IMR-90 (cell line): ENCODE results near the gene ADRA1B. TPM values are rescaled to one million over a fixed set of nuclear protein-coding genes. Genes with fewer than 3 reads are reported as not detected.

Source experiments
- ATAC-seq: fragments of 200-7000 bp; cut with Tn5 transposase; 2 replicates; pipeline ENCODE4 v1.9.1; 2020; ENCODE audit warnings: low read depth, mild to moderate bottlenecking, moderate library complexity
- BruUV-seq: library from RNA; stranded (reverse); fragments of 400-500 nt; replicated peaks from 2 replicates; lab custom pipeline; 2021; lab: Mats Ljungman, UMichigan
- CTCF ChIA-PET: fragments of 300-600 bp; formaldehyde crosslinking; extraction: SDS; loops from one replicate; lab custom pipeline; 2021; ENCODE audit warnings: antibody characterized with exemption; lab: Yijun Ruan, JAX
- POLR2A ChIA-PET: fragments of 300-600 bp; sonication (Branson Sonifier 250); formaldehyde crosslinking; loops from one replicate; lab custom pipeline; 2022; ENCODE audit warnings: antibody characterized with exemption; ENCODE audit not compliant: unreplicated experiment; lab: Charles Lee
- DNase-seq: peaks from one replicate; pipeline ENCODE4 v3.0.0; 2013
- H2AFZ ChIP-seq: replicated peaks from 2 replicates; pipeline ENCODE3; 2013; ENCODE audit warnings: low read length, mild to moderate bottlenecking; ENCODE audit not compliant: poor library complexity
- H2AK5ac ChIP-seq: 2 replicates; pipeline ENCODE4 v1.6.1; 2013; ENCODE audit warnings: low read depth, low read length, inconsistent platforms
- H2AK9ac ChIP-seq: replicated peaks from 2 replicates; pipeline ENCODE3; 2013; ENCODE audit warnings: mild to moderate bottlenecking, low read depth, low read length, moderate library complexity; ENCODE audit not compliant: poor library complexity
- H2BK120ac ChIP-seq: 2 replicates; pipeline ENCODE4 v1.6.1; 2013; ENCODE audit warnings: low read depth, low read length, inconsistent platforms
- H2BK15ac ChIP-seq: 3 replicates; pipeline ENCODE4 v1.6.1; 2013; ENCODE audit warnings: low read depth, low read length, inconsistent platforms
- H2BK20ac ChIP-seq: 2 replicates; pipeline ENCODE4 v1.6.1; 2013; ENCODE audit warnings: low read depth, mild to moderate bottlenecking, inconsistent platforms, low read length, moderate library complexity
- H2BK5ac ChIP-seq: 2 replicates; pipeline ENCODE4 v1.6.1; 2013; ENCODE audit warnings: mild to moderate bottlenecking, low read depth, low read length, inconsistent platforms; ENCODE audit not compliant: poor library complexity, severe bottlenecking
- H3K14ac ChIP-seq: replicated peaks from 2 replicates; pipeline ENCODE4 v1.6.1; 2013; ENCODE audit warnings: low read depth, low read length, inconsistent platforms
- H3K18ac ChIP-seq: 2 replicates; pipeline ENCODE4 v1.6.1; 2013; ENCODE audit warnings: low read depth, low read length, control low read depth
- H3K23ac ChIP-seq: 2 replicates; pipeline ENCODE4 v1.6.1; 2013; ENCODE audit warnings: low read depth, low read length, inconsistent platforms
- H3K27ac ChIP-seq: 2 replicates; pipeline ENCODE4 v1.5.1; 2013; ENCODE audit warnings: mild to moderate bottlenecking, control low read depth, low read length; ENCODE audit not compliant: insufficient read depth
- H3K27me3 ChIP-seq: 2 replicates; pipeline ENCODE4 v1.6.1; 2013; ENCODE audit warnings: low read length; ENCODE audit not compliant: control insufficient read depth, insufficient read depth
- H3K36me3 ChIP-seq: 2 replicates; pipeline ENCODE4 v1.6.1; 2013; ENCODE audit warnings: low read length, mixed read lengths; ENCODE audit not compliant: control insufficient read depth, insufficient read depth
- H3K4ac ChIP-seq: 2 replicates; pipeline ENCODE4 v1.6.1; 2013; ENCODE audit warnings: low read depth, low read length, inconsistent platforms
- H3K4me1 ChIP-seq: 2 replicates; pipeline ENCODE4 v1.6.1; 2013; ENCODE audit warnings: low read length, mixed read lengths; ENCODE audit not compliant: control insufficient read depth, insufficient read depth
- H3K4me2 ChIP-seq: 2 replicates; pipeline ENCODE4 v1.6.1; 2013; ENCODE audit warnings: low read depth, mild to moderate bottlenecking, control low read depth, low read length, moderate library complexity
- H3K4me3 ChIP-seq: 2 replicates; pipeline ENCODE4 v1.5.1; 2013; ENCODE audit warnings: low read depth, mild to moderate bottlenecking, control low read depth, low read length, moderate library complexity; ENCODE audit not compliant: insufficient read depth
- H3K56ac ChIP-seq: 2 replicates; pipeline ENCODE4 v1.6.1; 2013; ENCODE audit warnings: low read length, inconsistent platforms; ENCODE audit not compliant: insufficient read depth; ENCODE audit errors: extremely low read depth
- H3K79me1 ChIP-seq, 2 experiments: 2 replicates each; pipeline ENCODE4 v1.6.1; 2013; ENCODE audit warnings: low read length in 2 of 2, inconsistent platforms in 1 of 2, low read depth in 1 of 2
- H3K9ac ChIP-seq: 2 replicates; pipeline ENCODE4 v1.6.1; 2013; ENCODE audit warnings: low read depth, low read length, control low read depth
- H3K9me1 ChIP-seq: 2 replicates; pipeline ENCODE4 v1.6.1; 2013; ENCODE audit warnings: low read length, inconsistent platforms; ENCODE audit not compliant: insufficient read depth
- H3K9me3 ChIP-seq: 2 replicates; pipeline ENCODE4 v1.6.1; 2013; ENCODE audit warnings: low read length; ENCODE audit not compliant: control insufficient read depth, insufficient read depth
- H4K20me1 ChIP-seq: 2 replicates; pipeline ENCODE4 v1.6.1; 2013; ENCODE audit warnings: low read length, inconsistent platforms; ENCODE audit not compliant: insufficient read depth
- H4K5ac ChIP-seq: 2 replicates; pipeline ENCODE4 v1.6.1; 2013; ENCODE audit warnings: mild to moderate bottlenecking, low read depth, low read length, control low read depth
- H4K8ac ChIP-seq, 2 experiments: 2 replicates each; pipeline ENCODE4 v1.6.1; 2013; ENCODE audit warnings: low read depth in 2 of 2, low read length in 2 of 2, control low read depth in 1 of 2, inconsistent platforms in 1 of 2
- H4K91ac ChIP-seq: 2 replicates; pipeline ENCODE4 v1.6.1; 2013; ENCODE audit warnings: low read depth, low read length, inconsistent platforms; ENCODE audit not compliant: insufficient read depth
- BHLHE40 ChIP-seq: fragments of 150-350 bp; IDR thresholded peaks from 2 replicates; pipeline ENCODE4 v1.6.1; 2016; ENCODE audit warnings: mild to moderate bottlenecking, low read depth, low read length
- CEBPB ChIP-seq: IDR thresholded peaks from 2 replicates; pipeline ENCODE4 v1.6.1; 2012; ENCODE audit warnings: low read depth, low read length, improper control_type of control experiment
- CHD1 ChIP-seq: IDR thresholded peaks from 2 replicates; pipeline ENCODE4 v1.6.1; 2012; ENCODE audit warnings: low read depth, low read length, improper control_type of control experiment
- CTCF ChIP-seq: conservative IDR thresholded peaks from 2 replicates; pipeline ENCODE4 v1.5.1; 2012; ENCODE audit warnings: mild to moderate bottlenecking, low read depth, low read length, improper control_type of control experiment
- ELK1 ChIP-seq: fragments of 150-350 bp; IDR thresholded peaks from 2 replicates; pipeline ENCODE4 v1.6.1; 2016; ENCODE audit warnings: low read depth, mild to moderate bottlenecking, low read length, moderate library complexity, borderline replicate concordance
- FOS ChIP-seq: fragments of 150-350 bp; IDR thresholded peaks from 2 replicates; pipeline ENCODE4 v1.6.1; 2016; ENCODE audit warnings: low read depth, low read length
- MAZ ChIP-seq: IDR thresholded peaks from 2 replicates; pipeline ENCODE4 v1.6.1; 2012; ENCODE audit warnings: low read depth, mild to moderate bottlenecking, low read length, improper control_type of control experiment, moderate library complexity, borderline replicate concordance
- MXI1 ChIP-seq: IDR thresholded peaks from 2 replicates; pipeline ENCODE4 v1.6.1; 2012; ENCODE audit warnings: low read depth, mild to moderate bottlenecking, low read length, moderate library complexity, borderline replicate concordance
- NFE2L2 ChIP-seq: fragments of 150-350 bp; IDR thresholded peaks from 2 replicates; pipeline ENCODE4 v1.6.1; 2016; ENCODE audit warnings: low read depth, mild to moderate bottlenecking, low read length
- POLR2A ChIP-seq: IDR thresholded peaks from 2 replicates; pipeline ENCODE4 v1.6.1; 2012; ENCODE audit warnings: mild to moderate bottlenecking, low read depth, low read length
- RAD21 ChIP-seq: IDR thresholded peaks from 2 replicates; pipeline ENCODE4 v1.6.1; 2012; ENCODE audit warnings: low read length, improper control_type of control experiment
- RCOR1 ChIP-seq: IDR thresholded peaks from 2 replicates; pipeline ENCODE4 v1.6.1; 2012; ENCODE audit warnings: mild to moderate bottlenecking, low read length, improper control_type of control experiment; ENCODE audit not compliant: insufficient replicate concordance
- RFX5 ChIP-seq: IDR thresholded peaks from 2 replicates; pipeline ENCODE4 v1.8.0; 2012; ENCODE audit warnings: low read depth, mild to moderate bottlenecking, low read length, moderate library complexity
- USF2 ChIP-seq: fragments of 150-350 bp; IDR thresholded peaks from 2 replicates; pipeline ENCODE4 v1.6.1; 2017; ENCODE audit warnings: mild to moderate bottlenecking, antibody characterized with exemption, low read length, low read depth
- WGBS, 2 experiments: methylation state at CpG; one replicate each; pipeline versions ENCODE4 v1.1.5 to v1.1.7; 2013; ENCODE audit warnings: missing lambda C conversion rate in 2 of 2; ENCODE audit not compliant: insufficient read length in 1 of 2; ENCODE audit errors: extremely low coverage in 2 of 2; 5-methylcytosine and 5-hydroxymethylcytosine counted together
- dilution Hi-C: fragments of 300-500 bp; cut with HindIII; formaldehyde crosslinking; loops from one replicate; pipeline ENCODE4 v1.14.3; 2018; ENCODE audit warnings: low sequenced_read_pairs; ENCODE audit not compliant: unreplicated experiment
- in situ Hi-C: fragments of 300-500 bp; cut with MboI; formaldehyde crosslinking; loops from 3 replicates; pipeline ENCODE4 v1.14.3; 2019; ENCODE audit warnings: low sequenced_read_pairs, inconsistent platforms, mixed read lengths
- intact Hi-C: fragments of 100-400 bp; cut with micrococcal nuclease; formaldehyde crosslinking; loops from 2 replicates; pipeline ENCODE4 v1.10.0; 2022
- polyA plus RNA-seq, 3 experiments: library from polyadenylated mRNA; depleted of rRNA; stranded (reverse); fragments of >200 nt; gene quantifications; 2 replicates each; pipeline ENCODE4 v1.2.3, GENCODE V29; 2012; ENCODE audit warnings: low replicate concordance in 1 of 3
- total RNA-seq: library from RNA; depleted of rRNA; stranded (reverse); fragments of >200 nt; gene quantifications from 2 replicates; pipeline ENCODE4 v1.2.3, GENCODE V29; 2012

ADRA1B gene
- total and polyA plus RNA-seq, 2 of the 4 experiments (the other 2 are of a cell fraction) = 0.18 to 1.5 TPM

- Histone ChIP-seq H3K23ac (no peak overlapping the region), H2BK120ac (0 out of 2 replicates have a peak overlapping the region, but pooled peaks have one; percentile 1), H3K4me2 (peak overlapping the region; percentile 73), H2AFZ (peak overlapping the region; percentile 89), H3K9me3 (no peaks in the 10 kb centered on the region), H3K36me3 (no peaks in the 10 kb centered on the region), H2AK5ac (no peak overlapping the region), H3K79me1 (no peaks in the 10 kb centered on the region), H3K27me3 (peaks cover 4% of the 10 kb centered on the region), H3K14ac (no peak overlapping the region), H3K27ac (no peak overlapping the region), H3K9ac (no peak overlapping the region; the same call in 1 of the 2 replicates), H3K4me3 (peak overlapping the region; percentile 39), H2BK20ac (no peak overlapping the region), H4K20me1 (no peaks in the 10 kb centered on the region), H3K4me1 (peaks cover 4% of the 10 kb centered on the region; the same call in 1 of the 2 replicates), H3K9me1 (peaks cover 5% of the 10 kb centered on the region), H3K4ac (no peak overlapping the region), H3K56ac (no peak overlapping the region), H2BK5ac (no peak overlapping the region), H4K91ac (no peak overlapping the region), H2AK9ac (no peak overlapping the region), H2BK15ac (no peak overlapping the region), H4K5ac (no peak overlapping the region), H4K8ac (no peak overlapping the region), H3K18ac (peak overlapping the region; percentile 3; the same call in 1 of the 2 replicates)
- ATAC-seq = peak; percentile 94
- 4% methylated on average over 16 of the region's 50 CpGs; no CpG with 5 or more reads in 1 of the 2 experiments for WGBS, 2 experiments
- intact Hi-C loops (loop anchor here (1.0 to 5.0 kb wide), 3 partner anchors 70 to 656 kb away; partner anchors contain the start of gene ADRA1B), in situ Hi-C loops (loop anchor here (10.0 kb wide), 1 partner anchor 702 kb away; no protein-coding TSS in a partner anchor), dilution Hi-C loops (no loop called here)
- peak; percentile 58 for DNase-seq
- ChIA-PET POLR2A (interaction anchor here (0.6 kb wide), 1 partner anchor 1957 kb away, joined by 3 read pairs; no protein-coding TSS in a partner anchor), CTCF (interaction anchor here (0.6 to 2.4 kb wide), 15 partner anchors 8 to 697 kb away, joined by 3 to 13 read pairs (median 4); partner anchors contain the start of gene ADRA1B)
- no TSS peak for BruUV-seq
- TF ChIP-seq MXI1 (no peak), BHLHE40 (no peak), RCOR1 (no peak), CHD1 (no peak), FOS (no peak), RAD21 (peak; percentile 87), POLR2A (0 out of 2 replicates have a peak, but pooled peaks have one; percentile 26), NFE2L2 (no peak), ELK1 (no peak), MAZ (no peak), CTCF (peak; percentile 83), CEBPB (no peak), RFX5 (no peak), USF2 (no peak)
These were observed 70.9 kb downstream of the ADRA1B start for GRCh38 chr5:159987031-159987674.
